Endothelial cell of umbilical vein (primary cell): Measurements from ENCODE around the gene FCRL2. TPM values are rescaled to one million over a fixed set of nuclear protein-coding genes. Genes with fewer than 3 reads are reported as not detected.

Experiments
- BruUV-seq: library from RNA; stranded (reverse); fragments of 400-500 nt; replicated peaks from 2 replicates; lab custom pipeline; 2021; lab: Mats Ljungman, UMichigan
- CTCF ChIA-PET: fragments of 300-600, 350-600 bp; sonication (Branson Sonifier 250); formaldehyde crosslinking; loops from one replicate; lab custom pipeline; 2021; ENCODE audit warnings: antibody characterized with exemption, inconsistent platforms; lab: Charles Lee
- POLR2A ChIA-PET: fragments of 300-600, 350-600 bp; sonication (Branson Sonifier 250); formaldehyde crosslinking; loops from one replicate; lab custom pipeline; 2021; ENCODE audit warnings: antibody characterized with exemption, inconsistent platforms; lab: Charles Lee
- DNase-seq: peaks from one replicate; pipeline ENCODE4 v3.0.0-alpha.2; 2011; ENCODE audit warnings: low read depth, low spot score
- FAIRE-seq: peaks from 2 replicates; lab custom pipeline; 2011; peaks lifted over from hg19 to GRCh38; lab: Jason Lieb, UNC
- H2AFZ ChIP-seq: 2 replicates; pipeline ENCODE4 v1.6.0; 2012; ENCODE audit warnings: low read depth, low read length, control low read depth, inconsistent platforms
- H3K27ac ChIP-seq: 2 replicates; pipeline ENCODE4 v1.5.1; 2011; ENCODE audit warnings: low read depth, mild to moderate bottlenecking, control low read depth, low read length, moderate library complexity; ENCODE audit not compliant: insufficient read depth
- H3K27me3 ChIP-seq, 2 experiments: 2 replicates each; pipeline versions ENCODE4 v1.6.0 to v1.6.1; 2011; ENCODE audit warnings: low read length in 2 of 2, mixed read lengths in 1 of 2; ENCODE audit not compliant: control insufficient read depth in 2 of 2, insufficient read depth in 2 of 2
- H3K36me3 ChIP-seq, 2 experiments: 2 replicates in 1 of 2; 3 replicates in 1 of 2; pipeline ENCODE4 v1.5.1; 2011; ENCODE audit warnings: low read length in 2 of 2, mild to moderate bottlenecking in 1 of 2, moderate library complexity in 1 of 2; ENCODE audit not compliant: control insufficient read depth in 2 of 2, insufficient read depth in 2 of 2; ENCODE audit errors: extremely low read depth in 1 of 2
- H3K4me1 ChIP-seq: 3 replicates; pipeline ENCODE4 v1.5.1; 2011; ENCODE audit warnings: mild to moderate bottlenecking, low read length; ENCODE audit not compliant: control insufficient read depth, insufficient read depth; ENCODE audit errors: extremely low read depth
- H3K4me2 ChIP-seq: 2 replicates; pipeline ENCODE4 v1.6.1; 2011; ENCODE audit warnings: low read length, control low read depth, mixed read lengths; ENCODE audit not compliant: insufficient read depth
- H3K4me3 ChIP-seq, 3 experiments: fragments of 200-600 bp in 1 of 3; sonication (generic), shearing (Covaris generic) in 1 of 3; replicated peaks in 1 of 3; 2 replicates each; pipeline ENCODE4 v1.5.1; 2011 to 2016; ENCODE audit warnings: control low read depth in 3 of 3, low read length in 3 of 3, mild to moderate bottlenecking in 2 of 3, inconsistent platforms in 1 of 3, low read depth in 1 of 3, moderate library complexity in 1 of 3; ENCODE audit not compliant: insufficient read depth in 1 of 3
- H3K79me2 ChIP-seq: 2 replicates; pipeline ENCODE4 v1.6.0; 2012; ENCODE audit warnings: low read length, inconsistent platforms; ENCODE audit not compliant: control insufficient read depth, insufficient read depth
- H3K9ac ChIP-seq: replicated peaks from 2 replicates; pipeline ENCODE3; 2011; ENCODE audit warnings: low read length, control low read depth; ENCODE audit not compliant: insufficient read depth; ENCODE audit errors: extremely low read depth
- H3K9me1 ChIP-seq: replicated peaks from 3 replicates; pipeline ENCODE4 v1.6.0; 2011; ENCODE audit warnings: mild to moderate bottlenecking, low read length; ENCODE audit not compliant: control insufficient read depth, insufficient read depth; ENCODE audit errors: extremely low read depth
- H3K9me3 ChIP-seq: replicated peaks from 2 replicates; pipeline ENCODE4 v1.5.1; 2012; ENCODE audit warnings: low read length, inconsistent platforms; ENCODE audit not compliant: control insufficient read depth, insufficient read depth
- H4K20me1 ChIP-seq: replicated peaks from 2 replicates; pipeline ENCODE3; 2011; ENCODE audit warnings: mild to moderate bottlenecking, low read length; ENCODE audit not compliant: control insufficient read depth, insufficient read depth; ENCODE audit errors: extremely low read depth
- EZH2 ChIP-seq: IDR thresholded peaks from 2 replicates; pipeline ENCODE4 v1.6.1; 2012; ENCODE audit warnings: borderline replicate concordance, low read depth, mild to moderate bottlenecking, moderate library complexity, low read length, inconsistent platforms; ENCODE audit not compliant: severe bottlenecking
- FOS ChIP-seq: IDR thresholded peaks from 2 replicates; pipeline ENCODE4 v1.6.1; 2011; ENCODE audit warnings: mild to moderate bottlenecking, low read length, moderate library complexity, borderline replicate concordance; ENCODE audit not compliant: insufficient read depth
- GATA2 ChIP-seq: IDR thresholded peaks from 2 replicates; pipeline ENCODE4 v1.7.0; 2011; ENCODE audit warnings: low read depth, mild to moderate bottlenecking, moderate library complexity, mixed read lengths, low read length; ENCODE audit not compliant: insufficient read length, insufficient read depth
- JUN ChIP-seq: IDR thresholded peaks from 2 replicates; pipeline ENCODE4 v1.6.1; 2011; ENCODE audit warnings: borderline replicate concordance, low read depth; ENCODE audit not compliant: insufficient read length, insufficient read depth
- MYC ChIP-seq: IDR thresholded peaks from one replicate; pipeline ENCODE4 v1.6.1; 2011; ENCODE audit warnings: mild to moderate bottlenecking, low read depth, low read length
- POLR2A ChIP-seq: IDR thresholded peaks from 2 replicates; pipeline ENCODE4 v1.6.1; 2012; ENCODE audit warnings: low read depth, mild to moderate bottlenecking, control low read depth, low read length
- POLR2AphosphoS5 ChIP-seq: IDR thresholded peaks from 2 replicates; pipeline ENCODE4 v1.6.1; 2012; ENCODE audit warnings: low read depth, mild to moderate bottlenecking, control low read depth, low read length, moderate library complexity; ENCODE audit not compliant: insufficient read depth
- dilution Hi-C: fragments of 300-500 bp; cut with MboI; formaldehyde crosslinking; loops from one replicate; pipeline ENCODE4 v1.15.0; 2019; ENCODE audit warnings: low sequenced_read_pairs; ENCODE audit not compliant: extremely low pct_ligation_motif_present
- intact Hi-C: fragments of 100-400 bp; cut with micrococcal nuclease; formaldehyde crosslinking; loops from one replicate; pipeline ENCODE4 v1.10.0; 2022
- polyA plus RNA-seq, 4 experiments: library from polyadenylated mRNA; depleted of rRNA in 3 of 4; stranded (reverse) in 3 of 4; unstranded in 1 of 4; fragments of >200 nt; gene quantifications; 2 replicates each; pipeline versions ENCODE4 v1.2.1 to v1.2.3, GENCODE V29; 2011 to 2012; ENCODE audit warnings: missing spikeins in 1 of 4
- total RNA-seq: library from RNA; stranded (reverse); gene quantifications from 2 replicates; pipeline ENCODE4 v1.2.3, GENCODE V29; 2021
- TF ChIP-seq, protein P1 (sequence below): IDR thresholded peaks from 2 replicates; pipeline ENCODE4 v1.6.1; 2011; ENCODE audit not compliant: insufficient read depth, insufficient read length
- TF ChIP-seq, protein P2 (sequence below), 2 donors: IDR thresholded peaks; 1 replicate in 1 of 2; 2 replicates in 1 of 2; pipeline ENCODE4 v1.5.1; 2011; ENCODE audit warnings: low read length in 2 of 2, mild to moderate bottlenecking in 2 of 2, moderate library complexity in 2 of 2, control low read depth in 1 of 2, inconsistent platforms in 1 of 2, low read depth in 1 of 2; ENCODE audit not compliant: insufficient read depth in 1 of 2; ENCODE audit errors: extremely low read depth in 1 of 2

FCRL2 gene
- total and polyA plus RNA-seq, 2 donors (not counting 3 experiments of a cell fraction or from before 2014, with no cell fraction given) = not detected

DNA sequence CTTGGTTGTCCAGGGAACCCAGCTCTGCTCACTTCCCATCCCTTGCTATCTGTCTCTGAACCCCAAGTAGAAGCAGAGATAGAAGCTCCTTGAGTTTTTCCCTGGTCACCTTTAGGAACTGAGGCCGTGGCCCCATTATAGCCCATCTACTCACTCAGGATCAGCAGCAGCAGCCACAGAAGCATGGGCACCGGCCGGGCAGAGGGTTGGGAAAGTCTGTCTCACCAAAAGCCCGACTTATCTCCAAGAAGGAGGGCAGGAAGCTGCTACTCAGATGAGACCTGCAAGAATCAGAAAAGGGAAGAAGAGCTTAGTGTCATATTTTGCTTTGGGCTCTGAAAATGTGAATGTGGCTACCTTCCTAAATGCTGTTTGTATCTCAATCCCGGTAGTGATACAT lies 76.6 kb downstream of the FCRL2 start:
- Histone ChIP-seq H3K27me3 (no peaks in the 10 kb centered on the region), H3K9me3 (no peaks in the 10 kb centered on the region), H4K20me1 (no peaks in the 10 kb centered on the region), H3K9ac (no peak overlapping the region), H3K4me3 (no peak overlapping the region), H3K36me3 (no peaks in the 10 kb centered on the region), H3K4me1 (no peaks in the 10 kb centered on the region), H3K9me1 (no peaks in the 10 kb centered on the region), H3K79me2 (no peaks in the 10 kb centered on the region), H3K4me2 (no peak overlapping the region), H3K27ac (no peak overlapping the region), H2AFZ (no peak overlapping the region)
- POLR2A ChIA-PET = no interaction called here
- DNase-seq = no peak
- no TSS peak for BruUV-seq
- dilution Hi-C loops (no loop called here), intact Hi-C loops (no loop called here)
- TF ChIP-seq POLR2AphosphoS5 = no peak
- no peak for TF ChIP-seq GATA2
- no peak for TF ChIP-seq MYC
- TF ChIP-seq EZH2 = no peak
- TF ChIP-seq FOS = no peak
- TF ChIP-seq POLR2A = no peak
- TF ChIP-seq, protein P1, sequence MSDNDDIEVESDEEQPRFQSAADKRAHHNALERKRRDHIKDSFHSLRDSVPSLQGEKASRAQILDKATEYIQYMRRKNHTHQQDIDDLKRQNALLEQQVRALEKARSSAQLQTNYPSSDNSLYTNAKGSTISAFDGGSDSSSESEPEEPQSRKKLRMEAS = no peak
- TF ChIP-seq, protein P2, sequence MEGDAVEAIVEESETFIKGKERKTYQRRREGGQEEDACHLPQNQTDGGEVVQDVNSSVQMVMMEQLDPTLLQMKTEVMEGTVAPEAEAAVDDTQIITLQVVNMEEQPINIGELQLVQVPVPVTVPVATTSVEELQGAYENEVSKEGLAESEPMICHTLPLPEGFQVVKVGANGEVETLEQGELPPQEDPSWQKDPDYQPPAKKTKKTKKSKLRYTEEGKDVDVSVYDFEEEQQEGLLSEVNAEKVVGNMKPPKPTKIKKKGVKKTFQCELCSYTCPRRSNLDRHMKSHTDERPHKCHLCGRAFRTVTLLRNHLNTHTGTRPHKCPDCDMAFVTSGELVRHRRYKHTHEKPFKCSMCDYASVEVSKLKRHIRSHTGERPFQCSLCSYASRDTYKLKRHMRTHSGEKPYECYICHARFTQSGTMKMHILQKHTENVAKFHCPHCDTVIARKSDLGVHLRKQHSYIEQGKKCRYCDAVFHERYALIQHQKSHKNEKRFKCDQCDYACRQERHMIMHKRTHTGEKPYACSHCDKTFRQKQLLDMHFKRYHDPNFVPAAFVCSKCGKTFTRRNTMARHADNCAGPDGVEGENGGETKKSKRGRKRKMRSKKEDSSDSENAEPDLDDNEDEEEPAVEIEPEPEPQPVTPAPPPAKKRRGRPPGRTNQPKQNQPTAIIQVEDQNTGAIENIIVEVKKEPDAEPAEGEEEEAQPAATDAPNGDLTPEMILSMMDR (IDR thresholded peaks at IDR 0.05; ENCODE audit: extremely low read depth in 1 of 2, insufficient read depth in 1 of 2, low read depth in 1 of 2, low read length in 2 of 2) = no peak
- TF ChIP-seq JUN = no peak
- no peak for FAIRE-seq
- CTCF ChIA-PET = interaction anchor here (1.7 kb wide), 1 partner anchor 10 kb away, joined by 5 read pairs; no protein-coding TSS in a partner anchor
